C4-2B (cell line): Measurements from ENCODE around the gene TRPC4.

Experiments used
- CTCF ChIP-seq: fragments of 450-650 bp; conservative IDR thresholded peaks from 2 replicates; pipeline ENCODE4 v1.5.1; 2017; ENCODE audit warnings: mild to moderate bottlenecking
- ZFX ChIP-seq: fragments of 450-650 bp; IDR thresholded peaks from 2 replicates; pipeline ENCODE4 v1.6.1; 2017

DNA sequence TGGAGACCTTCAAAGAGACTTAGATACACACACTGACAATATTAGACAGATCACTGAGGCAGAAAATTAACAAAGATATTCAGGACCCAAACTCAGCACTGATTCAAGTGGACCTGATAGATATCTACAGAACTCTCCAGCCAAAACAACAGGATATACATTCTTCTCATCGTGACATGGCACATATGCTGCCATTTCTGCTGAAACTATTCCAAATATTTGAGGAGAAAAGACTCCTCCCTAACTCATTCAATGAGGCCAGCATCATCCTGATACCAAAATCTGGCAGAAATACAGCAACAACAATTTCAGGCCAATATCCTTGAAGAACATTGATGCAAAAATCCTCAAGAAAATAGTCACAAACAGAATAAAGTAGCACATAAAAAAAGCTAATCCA lies 53.3 kb downstream of the TRPC4 start:
- TF ChIP-seq CTCF (no peak), ZFX (no peak)
